Activated CD8-positive, alpha-beta memory T cell treated with anti-CD3 and anti-CD28 coated beads, Interleukin-2, amount 50 U/mL, for 4 hours (primary cell): Measurements from ENCODE around the gene HPCA.

ENCODE experiments used
- DNase-seq: peaks from one replicate; pipeline ENCODE4 v3.0.0-alpha.2; 2020

HPCA gene

GRCh38 chr1:32871364-32872191 lies 14.7 kb upstream of the HPCA start:
- DNase-seq, result no peak

- DNase-seq, result no peak
Observed at GRCh38 chr1:32872192-32872460, 14.2 kb upstream of the HPCA start.

- no peak for DNase-seq
Observed at GRCh38 chr1:32873484-32873883, 12.8 kb upstream of the HPCA start.

- no peak for DNase-seq
Observed at GRCh38 chr1:32874860-32875752, 11.2 kb upstream of the HPCA start.

GRCh38 chr1:32876341-32877210 lies 9.7 kb upstream of the HPCA start:
- peak; percentile 64 for DNase-seq

GRCh38 chr1:32877211-32878110 lies 8.8 kb upstream of the HPCA start:
- no peak for DNase-seq

GRCh38 chr1:32878183-32878582 lies 8.1 kb upstream of the HPCA start:
- DNase-seq, result no peak

GRCh38 chr1:32878637-32879041 lies 7.7 kb upstream of the HPCA start:
- no peak for DNase-seq

- no peak for DNase-seq
Observed at GRCh38 chr1:32881291-32881690, 5.0 kb upstream of the HPCA start.

- DNase-seq, result no peak
Observed at GRCh38 chr1:32881871-32882850, 4.1 kb upstream of the HPCA start.

GRCh38 chr1:32883338-32884031 lies 2.8 kb upstream of the HPCA start:
- no peak for DNase-seq

- no peak for DNase-seq
Observed at GRCh38 chr1:32884032-32884372, 2.3 kb upstream of the HPCA start.

- DNase-seq, result no peak
Observed at GRCh38 chr1:32884726-32885125, 1.6 kb upstream of the HPCA start.

GRCh38 chr1:32885676-32886003 lies 651 bp upstream of the HPCA start:
- no peak for DNase-seq

- DNase-seq, result no peak
Observed at GRCh38 chr1:32886828-32887414, 630 bp downstream of the HPCA start.

- no peak for DNase-seq
Observed at GRCh38 chr1:32887623-32888022, 1.3 kb downstream of the HPCA start.

GRCh38 chr1:32888134-32888533 lies 1.8 kb downstream of the HPCA start:
- DNase-seq, result no peak

GRCh38 chr1:32888677-32889420 lies 2.6 kb downstream of the HPCA start:
- no peak for DNase-seq

GRCh38 chr1:32889731-32890278 lies 3.5 kb downstream of the HPCA start:
- no peak for DNase-seq
